ENCODE data around the gene FBXL13. TPM values are rescaled to one million over a fixed set of nuclear protein-coding genes. Genes with fewer than 3 reads are reported as not detected.
A peak's percentile ranks its signal among the peaks of the same experiment; 100 is the strongest.
"Not testable (repeated sequence)": the region's sequence is repeated elsewhere in the genome, so short reads cannot be mapped to it uniquely, and the experiment has no call there.

Gene FBXL13
- total and polyA plus RNA-seq, 5 donors from 2014 or later, result 0.19 to 0.42 TPM; not detected in 3

GRCh38 chr7:103079836-103080235 lies 5.2 kb upstream of the FBXL13 start:
- peaks cover 17% of the 10 kb centered on the region for H3K4me1 ChIP-seq (ENCODE audit: control insufficient read depth, insufficient read depth, low read length, poor library complexity, severe bottlenecking)
- no peak for ATAC-seq (ENCODE audit: low read depth in 2 of 2)
- Mint-ChIP-seq H3K27ac (no peak overlapping the region), H3K4me1 (peaks cover 25 to 53% (median 39%) of the 10 kb centered on the region in 4 donors), H3K9me3 (no peaks in the 10 kb centered on the region), H3K4me3 (no peak overlapping the region), H3K36me3 (peaks cover 9% of the 10 kb centered on the region), H3K27me3 (peaks cover 7% of the 10 kb centered on the region)
- no peaks in the 10 kb centered on the region for H3K9me3 ChIP-seq (ENCODE audit: control insufficient read depth in 2 of 2, low read length in 2 of 2)
- H3K4me3 ChIP-seq (ENCODE audit: low read depth, low read length), result no peak overlapping the region
- no peak overlapping the region for H3K27ac ChIP-seq (ENCODE audit: insufficient read depth, low read length, poor library complexity, severe bottlenecking)
- H3K27me3 ChIP-seq (ENCODE audit: control insufficient read depth, insufficient read depth, low read length), result no peaks in the 10 kb centered on the region
- peaks cover 13% of the 10 kb centered on the region for H3K36me3 ChIP-seq (ENCODE audit: control insufficient read depth, insufficient read depth, low read length)
- DNase-seq, result no peak

- not testable (repeated sequence) for H3K4me3 ChIP-seq (ENCODE audit: low read depth, low read length); H3K9me3 Mint-ChIP-seq; DNase-seq; H3K36me3 ChIP-seq (ENCODE audit: control insufficient read depth, insufficient read depth, low read length); H3K36me3 Mint-ChIP-seq; H3K27me3 ChIP-seq (ENCODE audit: control insufficient read depth, insufficient read depth, low read length); ATAC-seq (ENCODE audit: low read depth in 2 of 2); H3K9me3 ChIP-seq (ENCODE audit: control insufficient read depth in 2 of 2, low read length in 2 of 2); H3K27ac ChIP-seq (ENCODE audit: insufficient read depth, low read length, poor library complexity, severe bottlenecking)
- peaks cover 22% of the 10 kb centered on the region for H3K4me1 ChIP-seq (ENCODE audit: control insufficient read depth, insufficient read depth, low read length, poor library complexity, severe bottlenecking)
- H3K27me3 Mint-ChIP-seq, result peaks cover 11% of the 10 kb centered on the region
- peak overlapping the region in 2 of 3 donors; percentile 25 to 83 for H3K27ac Mint-ChIP-seq
- peak overlapping the region in 3 of 4 donors; percentile 15 to 90 (median 88) for H3K4me3 Mint-ChIP-seq
- peaks cover 25 to 62% (median 46%) of the 10 kb centered on the region in 4 donors for H3K4me1 Mint-ChIP-seq
Measured at GRCh38 chr7:103078226-103078625, 3.6 kb upstream of the FBXL13 start.

DNA sequence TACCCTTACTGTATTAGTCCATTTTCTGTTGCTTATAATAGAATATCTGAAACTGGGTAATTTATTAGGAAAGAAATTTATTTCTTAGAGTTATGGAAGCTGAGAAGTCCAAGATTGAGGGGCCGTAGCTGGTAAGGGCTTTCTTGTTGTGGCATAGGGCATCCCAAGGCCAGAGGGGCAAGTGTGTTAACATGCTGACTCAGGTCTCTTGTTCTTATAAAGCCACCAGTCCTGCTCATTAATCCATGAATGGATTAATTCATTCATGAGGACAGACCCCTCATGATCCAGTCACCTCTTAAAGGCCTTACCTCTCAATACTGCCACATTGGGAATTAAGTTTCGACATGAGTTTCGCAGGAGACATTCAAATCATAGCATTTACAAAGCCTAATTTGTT lies 2.7 kb upstream of the FBXL13 start:
- peaks cover 4% of the 10 kb centered on the region for H3K36me3 Mint-ChIP-seq
- H3K4me3 Mint-ChIP-seq, result peak overlapping the region; percentile 33 to 97 (median 78)
- H3K27ac ChIP-seq (ENCODE audit: insufficient read depth, low read length, poor library complexity, severe bottlenecking), result no peak overlapping the region
- H3K4me3 ChIP-seq (ENCODE audit: low read depth, low read length), result no peak overlapping the region
- no peaks in the 10 kb centered on the region for H3K9me3 ChIP-seq (ENCODE audit: control insufficient read depth in 2 of 2, low read length in 2 of 2)
- H3K27me3 ChIP-seq (ENCODE audit: control insufficient read depth, insufficient read depth, low read length), result no peaks in the 10 kb centered on the region
- H3K36me3 ChIP-seq (ENCODE audit: control insufficient read depth, insufficient read depth, low read length), result no peaks in the 10 kb centered on the region
- peaks cover 11% of the 10 kb centered on the region for H3K27me3 Mint-ChIP-seq
- peaks cover 25 to 56% (median 40%) of the 10 kb centered on the region in 4 donors for H3K4me1 Mint-ChIP-seq
- no peak overlapping the region for H3K27ac Mint-ChIP-seq
- ATAC-seq (ENCODE audit: low read depth in 2 of 2), result no peak
- H3K4me1 ChIP-seq (ENCODE audit: control insufficient read depth, insufficient read depth, low read length, poor library complexity, severe bottlenecking), result peaks cover 22% of the 10 kb centered on the region
- no peak for DNase-seq
- H3K9me3 Mint-ChIP-seq, result peaks cover 0 to 1% (median 0%) of the 10 kb centered on the region in 7 donors

- H3K9me3 ChIP-seq (ENCODE audit: control insufficient read depth in 2 of 2, low read length in 2 of 2), result no peaks in the 10 kb centered on the region
- H3K36me3 ChIP-seq (ENCODE audit: control insufficient read depth, insufficient read depth, low read length), result no peaks in the 10 kb centered on the region
- ATAC-seq (ENCODE audit: low read depth in 2 of 2), result no peak
- Mint-ChIP-seq H3K27ac (no peak overlapping the region), H3K4me1 (peaks cover 25 to 51% (median 38%) of the 10 kb centered on the region in 4 donors), H3K4me3 (peak overlapping the region; percentile 97 to 100 (median 98)), H3K27me3 (peaks cover 11% of the 10 kb centered on the region), H3K36me3 (peaks cover 4% of the 10 kb centered on the region), H3K9me3 (peaks cover 0 to 1% (median 0%) of the 10 kb centered on the region in 7 donors)
- no peak overlapping the region for H3K27ac ChIP-seq (ENCODE audit: insufficient read depth, low read length, poor library complexity, severe bottlenecking)
- peaks cover 22% of the 10 kb centered on the region for H3K4me1 ChIP-seq (ENCODE audit: control insufficient read depth, insufficient read depth, low read length, poor library complexity, severe bottlenecking)
- no peak overlapping the region for H3K4me3 ChIP-seq (ENCODE audit: low read depth, low read length)
- DNase-seq, result no peak
- H3K27me3 ChIP-seq (ENCODE audit: control insufficient read depth, insufficient read depth, low read length), result no peaks in the 10 kb centered on the region
Measured at GRCh38 chr7:103076764-103077163, 2.2 kb upstream of the FBXL13 start.

DNA sequence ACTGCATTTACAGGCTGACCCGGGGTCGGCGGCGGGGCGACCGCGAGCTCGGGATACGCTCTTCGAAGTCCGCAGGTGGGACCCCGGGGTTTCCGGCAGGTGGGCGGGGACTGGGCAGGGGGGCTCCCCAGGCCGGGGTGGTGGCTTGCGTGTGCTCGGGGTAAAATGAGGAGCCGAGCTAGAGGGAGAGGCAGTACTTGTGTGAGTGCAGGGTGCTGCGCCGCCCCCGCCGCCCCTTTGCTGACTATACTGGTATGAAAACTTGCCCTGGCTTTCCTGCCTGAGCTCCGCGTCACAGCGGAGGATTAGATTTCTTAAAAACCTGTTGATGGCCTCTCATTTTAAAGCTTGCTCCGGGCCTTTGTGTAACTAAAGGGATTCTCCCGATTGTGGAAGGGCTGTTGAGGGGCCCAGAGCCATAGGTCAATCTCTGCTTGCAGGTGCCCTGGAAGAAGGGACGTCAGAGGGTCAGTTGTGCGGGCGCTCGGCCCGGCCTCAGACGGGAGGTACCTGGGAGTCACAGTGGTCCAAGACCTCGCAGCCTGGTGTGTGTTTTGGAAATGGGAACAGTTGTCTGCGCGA lies 832 bp upstream of the FBXL13 start:
- Mint-ChIP-seq H3K27ac (peak overlapping the region; percentile 91 to 95 (median 94)), H3K9me3 (peaks cover 0 to 1% (median 0%) of the 10 kb centered on the region in 7 donors), H3K4me1 (peaks cover 23 to 49% (median 35%) of the 10 kb centered on the region in 4 donors), H3K4me3 (peak overlapping the region; percentile 97 to 100 (median 98)), H3K27me3 (peaks cover 11% of the 10 kb centered on the region), H3K36me3 (peaks cover 4% of the 10 kb centered on the region)
- peak overlapping the region; percentile 89 for H3K4me3 ChIP-seq (ENCODE audit: low read depth, low read length)
- no peaks in the 10 kb centered on the region for H3K27me3 ChIP-seq (ENCODE audit: control insufficient read depth, insufficient read depth, low read length)
- peak overlapping the region; percentile 73 for H3K27ac ChIP-seq (ENCODE audit: insufficient read depth, low read length, poor library complexity, severe bottlenecking)
- peak; percentile 58 to 60 for ATAC-seq (ENCODE audit: low read depth in 2 of 2)
- peak; percentile 58 to 79 (median 59) for DNase-seq
- H3K36me3 ChIP-seq (ENCODE audit: control insufficient read depth, insufficient read depth, low read length), result no peaks in the 10 kb centered on the region
- no peaks in the 10 kb centered on the region for H3K9me3 ChIP-seq (ENCODE audit: control insufficient read depth in 2 of 2, low read length in 2 of 2)
- peaks cover 22% of the 10 kb centered on the region for H3K4me1 ChIP-seq (ENCODE audit: control insufficient read depth, insufficient read depth, low read length, poor library complexity, severe bottlenecking)

DNA sequence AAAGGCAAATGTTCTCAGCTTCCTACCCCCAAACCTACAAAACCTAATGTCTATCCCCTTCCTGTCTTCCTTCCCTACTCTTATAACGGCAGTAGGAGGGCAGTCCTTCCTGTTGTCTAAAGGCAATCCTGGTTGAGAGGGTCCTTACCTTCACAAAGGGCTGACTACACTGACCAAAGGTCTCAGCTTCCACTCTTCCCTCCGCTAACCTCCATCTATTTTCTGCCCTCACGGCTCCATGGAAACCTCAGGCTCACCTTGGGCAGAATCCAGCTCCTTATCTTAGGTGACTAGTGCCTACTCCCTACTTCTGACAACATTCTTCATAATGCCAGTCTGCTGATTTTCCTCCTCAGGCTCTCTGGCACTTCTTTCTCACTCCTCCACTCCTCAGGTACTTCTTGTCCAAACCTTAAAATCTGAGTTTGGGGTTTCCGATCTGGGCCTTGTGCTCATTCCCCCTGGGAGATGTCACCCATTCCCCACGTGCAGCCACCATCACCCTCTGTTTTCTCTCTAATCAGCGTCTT lies 542 bp downstream of the FBXL13 start:
- Mint-ChIP-seq H3K9me3 (peaks cover 0 to 1% (median 0%) of the 10 kb centered on the region in 7 donors), H3K4me1 (peaks cover 15 to 44% (median 32%) of the 10 kb centered on the region in 4 donors), H3K27me3 (peaks cover 11% of the 10 kb centered on the region), H3K27ac (peak overlapping the region; percentile 91 to 96 (median 93)), H3K36me3 (peaks cover 4% of the 10 kb centered on the region), H3K4me3 (peak overlapping the region; percentile 84 to 100 (median 92))
- Histone ChIP-seq H3K9me3 (ENCODE audit: control insufficient read depth in 2 of 2, low read length in 2 of 2) (no peaks in the 10 kb centered on the region), H3K36me3 (ENCODE audit: control insufficient read depth, insufficient read depth, low read length) (no peaks in the 10 kb centered on the region), H3K27me3 (ENCODE audit: control insufficient read depth, insufficient read depth, low read length) (no peaks in the 10 kb centered on the region), H3K27ac (ENCODE audit: insufficient read depth, low read length, poor library complexity, severe bottlenecking) (peak overlapping the region; percentile 73), H3K4me3 (ENCODE audit: low read depth, low read length) (peak overlapping the region; percentile 81), H3K4me1 (ENCODE audit: control insufficient read depth, insufficient read depth, low read length, poor library complexity, severe bottlenecking) (peaks cover 22% of the 10 kb centered on the region)
- ATAC-seq (ENCODE audit: low read depth in 2 of 2), result no peak
- DNase-seq, result no peak

DNA sequence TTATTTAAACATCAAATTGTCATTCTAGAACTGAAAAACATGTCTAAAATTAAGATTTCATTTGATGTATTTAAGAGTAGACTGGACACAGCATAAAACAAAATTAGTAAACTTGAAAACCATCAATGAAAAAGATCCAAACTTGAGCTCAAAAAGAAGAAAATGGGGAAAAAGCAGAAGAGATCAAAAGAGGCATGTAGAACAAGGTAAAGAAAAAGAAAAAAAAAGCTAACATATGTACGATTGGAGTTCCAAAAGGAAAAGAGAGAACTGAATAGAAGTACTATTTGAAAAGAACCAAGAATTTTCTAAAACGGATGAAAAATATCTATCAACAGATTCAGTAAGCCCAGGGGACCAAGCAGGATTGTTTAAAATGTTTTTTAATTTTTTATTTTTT lies 3.6 kb downstream of the FBXL13 start:
- Histone ChIP-seq H3K27ac (ENCODE audit: insufficient read depth, low read length, poor library complexity, severe bottlenecking) (no peak overlapping the region), H3K36me3 (ENCODE audit: control insufficient read depth, insufficient read depth, low read length) (no peaks in the 10 kb centered on the region), H3K9me3 (ENCODE audit: control insufficient read depth in 2 of 2, low read length in 2 of 2) (no peaks in the 10 kb centered on the region), H3K4me3 (ENCODE audit: low read depth, low read length) (no peak overlapping the region), H3K4me1 (ENCODE audit: control insufficient read depth, insufficient read depth, low read length, poor library complexity, severe bottlenecking) (peaks cover 12% of the 10 kb centered on the region), H3K27me3 (ENCODE audit: control insufficient read depth, insufficient read depth, low read length) (no peaks in the 10 kb centered on the region)
- Mint-ChIP-seq H3K9me3 (peaks cover 0 to 1% (median 0%) of the 10 kb centered on the region in 7 donors), H3K36me3 (no peaks in the 10 kb centered on the region), H3K4me1 (peaks cover 7 to 18% (median 14%) of the 10 kb centered on the region in 4 donors), H3K4me3 (peak overlapping the region in 1 of 4 donors; percentile 53), H3K27me3 (peaks cover 11% of the 10 kb centered on the region), H3K27ac (no peak overlapping the region)
- no peak for ATAC-seq (ENCODE audit: low read depth in 2 of 2)
- no peak for DNase-seq
